Measurements from ENCODE around the gene POLH.
"Not testable (repeated sequence)": the region's sequence is repeated elsewhere in the genome, so short reads cannot be mapped to it uniquely, and the experiment has no call there.

Gene POLH

DNA sequence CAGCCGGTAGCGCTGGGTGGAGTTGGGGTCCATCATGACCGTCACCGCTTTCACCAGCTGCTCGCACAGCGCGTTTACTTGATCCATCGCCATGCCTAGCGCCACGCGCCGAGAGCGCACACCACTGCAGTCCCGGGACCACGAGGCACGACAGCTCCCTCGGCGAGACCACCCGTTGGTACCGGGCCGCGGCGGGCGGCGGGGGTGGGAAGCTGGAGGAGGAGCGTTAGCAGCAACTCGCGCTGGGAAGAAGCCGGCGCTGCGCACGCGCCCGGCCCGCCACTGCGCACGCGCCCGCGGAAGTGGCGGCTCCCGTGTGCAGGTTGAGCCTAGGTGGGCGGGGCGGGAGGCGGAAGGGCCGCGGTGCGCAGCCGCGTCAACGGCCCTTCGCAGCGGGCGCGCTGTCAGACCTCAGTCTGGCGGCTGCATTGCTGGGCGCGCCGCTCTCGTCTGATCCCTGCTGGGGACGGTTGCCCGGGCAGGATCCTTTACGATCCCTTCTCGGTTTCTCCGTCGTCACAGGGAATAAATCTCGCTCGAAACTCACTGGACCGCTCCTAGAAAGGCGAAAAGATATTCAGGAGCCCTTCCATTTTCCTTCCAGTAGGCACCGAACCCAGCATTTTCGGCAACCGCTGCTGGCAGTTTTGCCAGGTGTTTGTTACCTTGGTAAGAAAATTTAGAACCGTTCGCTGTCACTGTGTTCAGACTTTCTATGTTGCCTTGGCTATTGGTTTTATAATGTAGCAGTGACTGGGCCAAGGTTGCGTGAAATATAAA is at the start of gene POLH, which contains the start of gene XPO5:
Gene POLH (plus strand): TSS at position 414 of the 780 bp plus-strand sequence. CDS start 6,135 bp downstream, outside the sequence.
Gene XPO5 (minus strand): TSS at position 267 of the 780 bp plus-strand sequence. CDS start 174 bp downstream, at position 93.
- in situ Hi-C loops (cut with MboI; ENCODE audit: low sequenced_read_pairs) = no loop called here

GRCh38 chr6:43532201-43532600 is 43.8 kb upstream of the POLH start:
- in situ Hi-C loops (cut with MboI; ENCODE audit: low sequenced_read_pairs) = no loop called here

GRCh38 chr6:43538986-43539385 is 37.0 kb upstream of the POLH start:
- in situ Hi-C loops (cut with MboI; ENCODE audit: low sequenced_read_pairs) = not testable (repeated sequence)

DNA sequence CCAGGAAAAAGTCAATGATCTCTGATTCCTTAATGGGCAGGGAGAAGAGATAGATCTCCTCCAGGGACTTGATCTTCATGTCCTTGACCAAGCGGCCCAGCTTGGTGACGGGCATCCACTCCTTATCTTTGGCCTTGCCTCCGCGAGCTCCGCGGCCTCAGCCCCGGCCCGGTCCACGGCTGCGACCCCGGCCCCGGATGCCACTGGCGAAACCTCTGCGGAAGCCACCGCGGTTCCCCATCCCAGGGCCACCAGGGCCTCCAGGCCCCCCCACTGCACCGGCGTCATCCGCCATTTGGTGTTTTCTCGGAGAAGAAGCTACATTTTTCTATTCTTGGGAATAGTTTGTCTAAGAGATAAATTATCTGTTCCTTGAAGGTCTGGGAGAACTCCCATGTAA is 36.6 kb upstream of the POLH start:
- in situ Hi-C loops (cut with MboI; ENCODE audit: low sequenced_read_pairs) = not testable (repeated sequence)

DNA sequence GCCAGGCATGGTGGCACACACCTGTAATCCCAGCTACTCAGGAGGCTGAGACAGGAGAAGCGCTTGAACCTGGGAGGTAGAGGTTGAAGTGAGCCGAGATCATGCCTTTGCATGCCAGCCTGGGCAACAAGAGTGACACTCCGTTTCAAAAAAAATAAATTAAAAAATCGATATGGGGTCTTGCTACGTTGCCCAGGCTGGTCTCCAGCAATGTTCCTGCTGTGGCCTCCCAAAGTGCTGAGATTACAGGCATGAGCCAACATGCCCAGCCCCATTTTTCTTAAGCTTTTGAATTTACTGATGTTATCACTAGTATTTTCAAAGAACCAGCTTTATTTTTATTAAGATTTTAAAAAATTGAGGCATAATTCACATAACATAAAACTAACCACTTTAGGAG is 35.5 kb upstream of the POLH start:
- in situ Hi-C loops (cut with MboI; ENCODE audit: low sequenced_read_pairs) = no loop called here

DNA sequence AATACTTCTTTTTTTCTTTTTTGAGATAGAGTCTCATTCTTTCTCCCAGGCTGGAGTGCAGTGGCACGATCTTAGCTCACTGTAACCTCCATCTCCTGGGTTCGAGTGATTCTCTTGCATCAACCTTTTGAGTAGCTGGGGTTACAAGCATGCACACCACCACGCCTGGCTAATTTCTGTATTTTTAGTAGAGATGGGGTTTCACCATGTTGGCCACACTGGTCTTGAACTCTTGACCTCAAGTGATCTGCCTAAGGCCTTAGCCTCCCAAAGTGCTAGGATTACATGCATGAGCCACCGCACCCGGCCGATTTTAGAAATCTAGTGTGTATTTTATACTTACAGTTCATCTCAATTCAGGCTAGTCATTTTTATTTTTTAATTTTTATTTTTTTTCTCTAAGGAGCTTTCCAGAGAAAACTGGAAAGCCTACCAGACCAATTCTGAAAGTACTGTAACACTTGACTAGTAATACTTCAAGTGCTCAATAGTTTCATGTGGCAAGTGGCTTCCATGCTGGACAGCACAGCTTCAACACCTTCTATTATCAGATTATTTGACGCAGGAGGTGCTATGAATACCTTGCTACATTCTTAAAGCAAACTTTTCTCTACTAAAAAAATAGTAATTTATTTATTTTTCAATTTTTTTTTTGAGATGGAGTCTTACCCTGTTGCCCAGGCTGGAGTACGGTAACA is 34.1 kb upstream of the POLH start:
- in situ Hi-C loops (cut with MboI; ENCODE audit: low sequenced_read_pairs) = no loop called here

- in situ Hi-C loops (cut with MboI; ENCODE audit: low sequenced_read_pairs) = no loop called here
Measured at GRCh38 chr6:43544461-43544860, 31.5 kb upstream of the POLH start.

- in situ Hi-C loops (cut with MboI; ENCODE audit: low sequenced_read_pairs) = no loop called here
Measured at GRCh38 chr6:43547222-43547621, 28.8 kb upstream of the POLH start.

DNA sequence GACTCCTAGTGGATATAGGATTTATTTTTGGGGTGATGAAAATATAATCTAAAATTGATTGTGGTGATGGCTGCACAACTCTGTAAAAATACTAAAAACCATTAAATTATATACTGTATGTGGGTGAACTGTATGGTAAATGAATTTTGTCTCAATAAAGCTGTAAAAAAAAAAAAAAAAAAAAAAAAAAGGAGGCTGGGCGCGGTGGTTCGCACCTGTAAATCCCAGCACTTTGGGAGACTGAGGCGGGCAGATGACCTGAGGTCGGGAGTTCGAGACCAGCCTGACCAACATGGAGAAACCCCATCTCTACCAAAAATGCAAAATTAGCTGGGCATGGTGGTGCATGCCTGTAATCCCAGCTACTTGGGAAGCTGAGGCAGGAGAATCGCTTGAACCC is 18.4 kb upstream of the POLH start:
- in situ Hi-C loops (cut with MboI; ENCODE audit: low sequenced_read_pairs) = not testable (repeated sequence)

DNA sequence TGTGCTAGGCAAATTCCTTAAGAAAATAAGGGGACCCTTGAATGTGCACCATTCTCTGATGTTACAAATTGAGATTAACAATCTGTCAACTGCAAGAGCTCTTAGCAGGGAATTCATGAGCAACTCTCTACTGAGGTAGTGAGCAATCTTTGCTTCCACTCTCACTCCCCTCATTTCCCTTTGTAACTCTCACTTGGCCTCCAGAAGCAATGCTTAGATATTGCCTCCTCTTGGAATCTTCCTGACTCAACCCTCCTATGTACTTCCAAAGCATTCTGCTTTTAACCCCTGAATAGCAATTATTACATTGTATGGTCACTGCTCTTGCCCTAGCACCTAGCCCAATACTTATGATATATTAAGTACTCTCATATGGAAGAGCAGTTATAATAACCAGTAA is 16.7 kb upstream of the POLH start:
- in situ Hi-C loops (cut with MboI; ENCODE audit: low sequenced_read_pairs) = no loop called here

GRCh38 chr6:43570876-43571441 is 5.0 kb upstream of the POLH start:
- in situ Hi-C loops (cut with MboI; ENCODE audit: low sequenced_read_pairs) = no loop called here

GRCh38 chr6:43572015-43572414 is 4.0 kb upstream of the POLH start:
- in situ Hi-C loops (cut with MboI; ENCODE audit: low sequenced_read_pairs) = no loop called here

- in situ Hi-C loops (cut with MboI; ENCODE audit: low sequenced_read_pairs) = no loop called here
Measured at GRCh38 chr6:43575105-43575771, 747 bp upstream of the POLH start.

- in situ Hi-C loops (cut with MboI; ENCODE audit: low sequenced_read_pairs) = no loop called here
Measured at GRCh38 chr6:43578748-43579147, 2.8 kb downstream of the POLH start.

GRCh38 chr6:43579171-43579570 is 3.2 kb downstream of the POLH start:
- in situ Hi-C loops (cut with MboI; ENCODE audit: low sequenced_read_pairs) = no loop called here

DNA sequence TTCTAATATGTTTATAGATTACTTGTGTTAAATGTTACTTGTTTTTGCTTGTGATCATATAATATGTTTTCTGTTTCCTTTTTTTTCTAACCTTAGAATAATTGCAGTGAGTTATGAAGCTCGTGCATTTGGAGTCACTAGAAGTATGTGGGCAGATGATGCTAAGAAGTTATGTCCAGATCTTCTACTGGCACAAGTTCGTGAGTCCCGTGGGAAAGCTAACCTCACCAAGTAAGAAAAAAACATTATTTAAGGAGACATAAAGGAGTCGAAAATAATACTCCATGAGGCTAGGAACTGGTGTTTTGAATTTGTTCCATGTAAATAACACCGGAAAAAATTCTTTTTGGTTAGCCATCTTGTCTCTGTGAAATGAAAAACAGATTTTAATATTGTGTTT is 6.9 kb downstream of the POLH start:
- in situ Hi-C loops (cut with MboI; ENCODE audit: low sequenced_read_pairs) = no loop called here

DNA sequence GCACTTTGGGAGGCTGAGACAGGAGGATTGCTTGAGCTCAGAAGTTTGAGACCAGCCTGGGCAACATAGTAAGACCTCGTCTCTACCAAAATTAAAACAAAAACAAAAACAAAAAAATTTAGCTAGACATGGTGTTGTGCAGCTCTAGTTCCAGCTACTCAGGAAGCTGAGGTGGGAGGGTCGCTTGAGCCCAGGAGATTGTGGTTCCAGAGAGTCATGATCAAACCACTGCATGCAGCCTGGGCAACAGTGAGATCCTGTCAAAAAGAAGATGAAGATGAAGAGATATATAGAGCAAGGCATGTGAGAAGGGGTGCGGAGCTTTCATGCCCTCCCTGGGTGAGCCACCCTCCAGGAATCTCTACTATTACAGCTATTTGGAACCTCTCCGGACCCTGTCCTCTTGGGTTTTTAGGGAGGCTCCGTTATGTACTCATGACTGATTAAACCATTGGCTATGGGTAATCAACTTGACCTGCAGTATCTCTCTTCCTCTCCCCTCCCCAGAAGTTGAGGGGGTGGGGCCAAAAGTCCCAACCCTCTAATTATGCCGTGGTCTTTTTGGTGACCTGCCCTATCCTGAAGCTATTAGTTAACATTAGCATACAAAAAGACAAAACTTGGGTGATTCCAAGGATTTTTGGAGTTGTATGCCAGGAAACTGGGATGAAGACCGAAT is 9.0 kb downstream of the POLH start:
- in situ Hi-C loops (cut with MboI; ENCODE audit: low sequenced_read_pairs) = no loop called here

- in situ Hi-C loops (cut with MboI; ENCODE audit: low sequenced_read_pairs) = no loop called here
Measured at GRCh38 chr6:43588194-43588593, 12.2 kb downstream of the POLH start.

- in situ Hi-C loops (cut with MboI; ENCODE audit: low sequenced_read_pairs) = not testable (repeated sequence)
Measured at GRCh38 chr6:43589564-43589963, 13.6 kb downstream of the POLH start.

GRCh38 chr6:43593938-43594337 is 18.0 kb downstream of the POLH start:
- in situ Hi-C loops (cut with MboI; ENCODE audit: low sequenced_read_pairs) = no loop called here

DNA sequence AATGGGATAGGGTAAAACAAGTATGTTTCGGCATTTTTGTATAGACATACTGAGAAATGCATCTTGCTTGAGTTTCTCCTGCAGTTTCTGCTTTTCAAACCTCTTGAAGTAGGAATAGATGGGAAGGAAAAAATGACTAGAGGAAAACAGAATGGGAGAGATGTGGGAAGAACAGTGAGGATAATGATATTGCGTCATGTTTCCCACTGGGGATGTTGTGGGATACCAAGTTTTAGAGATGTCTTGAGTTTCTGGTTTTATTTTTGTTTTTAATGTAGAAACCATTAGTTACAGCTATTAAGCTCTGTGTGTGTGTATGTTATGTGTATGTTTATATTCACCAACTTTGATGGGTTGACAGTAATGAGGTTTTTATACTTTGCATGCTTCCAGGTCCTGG is 24.6 kb downstream of the POLH start:
- in situ Hi-C loops (cut with MboI; ENCODE audit: low sequenced_read_pairs) = no loop called here

Measured in hTERT RPE-1 (cell line).